Type B pancreatic cell (in vitro differentiated cells): Measurements from ENCODE around the gene MACC1. TPM values are rescaled to one million over a fixed set of nuclear protein-coding genes. Genes with fewer than 3 reads are reported as not detected.

Source experiments
- DNase-seq: peaks from one replicate; pipeline ENCODE4 v3.0.0; 2021; ENCODE audit warnings: mixed read lengths; ENCODE audit not compliant: unreplicated experiment; ENCODE audit errors: extremely low spot score
- H3K27ac Mint-ChIP-seq: 2 replicates; pipeline ENCODE4 v1.8.0; 2021; ENCODE audit warnings: mild to moderate bottlenecking, mixed read lengths
- H3K27me3 Mint-ChIP-seq: 2 replicates; pipeline ENCODE4 v1.8.0; 2021; ENCODE audit warnings: mixed read lengths
- H3K36me3 Mint-ChIP-seq: 2 replicates; pipeline ENCODE4 v1.8.0; 2021; ENCODE audit warnings: mixed read lengths
- H3K4me1 Mint-ChIP-seq: one replicate; pipeline ENCODE4 v1.8.0; 2021; ENCODE audit warnings: mixed read lengths; ENCODE audit not compliant: unreplicated experiment
- H3K4me3 Mint-ChIP-seq: 2 replicates; pipeline ENCODE4 v1.8.0; 2021; ENCODE audit warnings: mild to moderate bottlenecking, mixed read lengths
- H3K9me3 Mint-ChIP-seq: 2 replicates; pipeline ENCODE4 v1.8.0; 2021; ENCODE audit warnings: mixed read lengths
- CTCF ChIP-seq: fragments of 200-600 bp; sonication (generic); conservative IDR thresholded peaks from 2 replicates; pipeline ENCODE4 v1.5.0; 2021; ENCODE audit warnings: antibody characterized with exemption, mild to moderate bottlenecking
- total RNA-seq: library from RNA; stranded (reverse); gene quantifications from 2 replicates; pipeline ENCODE4 v1.2.1, GENCODE V29; 2021; ENCODE audit warnings: low replicate concordance

MACC1 gene
- total RNA-seq, 1 donor from 2014 or later, result 14.8 TPM

- Mint-ChIP-seq H3K36me3 (no peaks in the 10 kb centered on the region), H3K27me3 (no peaks in the 10 kb centered on the region), H3K4me1 (no peaks in the 10 kb centered on the region), H3K4me3 (no peak overlapping the region), H3K9me3 (no peaks in the 10 kb centered on the region), H3K27ac (no peak overlapping the region)
- no peak for TF ChIP-seq CTCF
- DNase-seq, result no peak
These were observed 103.7 kb downstream of the MACC1 start for GRCh38 chr7:20113427-20114027.

DNA sequence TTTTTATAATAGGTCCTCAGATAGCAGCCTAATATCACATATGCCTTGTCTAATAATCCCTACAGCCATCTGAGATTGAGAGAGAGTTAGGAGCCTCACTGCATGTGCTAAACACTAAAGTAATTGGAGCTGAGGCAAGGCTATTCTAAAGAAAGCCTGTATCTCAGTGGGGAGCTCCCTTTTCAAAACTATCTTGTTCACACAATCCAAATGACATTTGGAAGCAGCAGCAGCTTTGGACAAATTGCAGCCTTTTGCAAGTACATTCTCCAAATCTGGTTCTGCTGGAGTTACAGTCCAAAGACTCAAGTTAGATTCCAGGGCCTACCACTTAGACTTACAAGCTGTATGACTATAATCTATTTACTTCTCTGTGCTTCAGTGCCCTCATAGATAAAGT lies 104.5 kb downstream of the MACC1 start:
- DNase-seq, result no peak
- Mint-ChIP-seq H3K36me3 (no peaks in the 10 kb centered on the region), H3K4me1 (no peaks in the 10 kb centered on the region), H3K27me3 (no peaks in the 10 kb centered on the region), H3K9me3 (no peaks in the 10 kb centered on the region), H3K4me3 (no peak overlapping the region), H3K27ac (no peak overlapping the region)
- no peak for TF ChIP-seq CTCF

GRCh38 chr7:20111821-20112542 lies 105.2 kb downstream of the MACC1 start:
- H3K4me1 Mint-ChIP-seq, result no peaks in the 10 kb centered on the region

GRCh38 chr7:20107582-20107981 lies 109.6 kb downstream of the MACC1 start:
- H3K4me3 Mint-ChIP-seq, result no peak overlapping the region
- H3K27me3 Mint-ChIP-seq, result no peaks in the 10 kb centered on the region
- no peak overlapping the region for H3K27ac Mint-ChIP-seq
- no peak for TF ChIP-seq CTCF
- H3K9me3 Mint-ChIP-seq, result no peaks in the 10 kb centered on the region
- DNase-seq, result no peak
- H3K4me1 Mint-ChIP-seq, result no peaks in the 10 kb centered on the region
- no peaks in the 10 kb centered on the region for H3K36me3 Mint-ChIP-seq

More at GRCh38 chr7:20111821-20112542, 105.2 kb downstream of the MACC1 start:
- no peak for DNase-seq
- Mint-ChIP-seq H3K4me3 (no peak overlapping the region), H3K27ac (no peak overlapping the region), H3K27me3 (no peaks in the 10 kb centered on the region), H3K9me3 (no peaks in the 10 kb centered on the region), H3K36me3 (no peaks in the 10 kb centered on the region)
- no peak for TF ChIP-seq CTCF

DNA sequence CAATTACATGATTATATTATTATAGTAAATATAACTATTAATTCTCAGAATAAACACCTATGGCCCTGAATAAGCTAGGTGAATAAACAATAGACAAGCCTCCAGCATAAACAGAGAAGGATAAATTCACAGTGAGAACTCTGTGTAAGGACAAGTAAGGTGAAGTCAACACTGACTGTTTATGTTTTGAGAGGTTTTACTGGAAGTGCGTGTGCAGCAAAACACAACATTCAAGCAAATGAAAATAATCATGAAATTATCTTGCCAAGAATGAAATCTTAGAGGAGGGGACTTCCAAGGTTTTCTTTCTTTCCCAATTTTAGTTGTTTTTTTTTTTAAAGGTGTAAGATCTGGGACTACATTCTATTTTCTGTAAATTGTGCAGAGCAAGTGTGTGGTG lies 112.5 kb downstream of the MACC1 start:
- Mint-ChIP-seq H3K4me3 (no peak overlapping the region), H3K27ac (no peak overlapping the region), H3K27me3 (no peaks in the 10 kb centered on the region), H3K9me3 (no peaks in the 10 kb centered on the region), H3K36me3 (no peaks in the 10 kb centered on the region), H3K4me1 (no peaks in the 10 kb centered on the region)
- no peak for DNase-seq
- TF ChIP-seq CTCF, result no peak
